AG20443 (cell line): Measurements from ENCODE around the gene MTFMT.
A peak's percentile ranks its signal among the peaks of the same experiment; 100 is the strongest.
"Not testable (repeated sequence)": the region's sequence is repeated elsewhere in the genome, so short reads cannot be mapped to it uniquely, and the experiment has no call there.

Experiments used
- DNase-seq: peaks from one replicate; pipeline ENCODE4 v3.0.0; 2012; ENCODE audit warnings: low spot score, mixed read lengths

The MTFMT gene

GRCh38 chr15:65028921-65029735 is at the start of gene MTFMT:
Gene MTFMT (minus strand): TSS chr15:65029639. CDS start chr15:65029613, 26 bp downstream.
- DNase-seq: peak; percentile 100

DNA sequence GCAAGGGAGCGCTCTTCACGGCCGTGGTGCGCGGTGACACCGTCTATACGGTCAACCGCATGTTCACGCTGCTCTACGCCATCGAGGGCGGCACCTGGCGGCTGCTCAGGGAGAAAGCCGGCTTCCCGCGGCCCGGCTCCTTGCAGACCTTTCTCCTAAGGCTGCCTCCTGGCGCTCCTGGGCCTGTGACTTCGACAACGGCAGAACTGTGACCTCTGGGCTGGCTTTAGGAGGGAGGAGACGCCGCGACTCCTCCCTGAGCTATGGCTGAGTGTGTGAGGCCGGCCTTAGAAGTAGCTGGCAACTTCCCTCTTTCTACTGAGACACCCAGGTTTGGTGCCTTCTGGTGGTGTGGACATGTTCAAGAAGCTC is 48.5 kb upstream of the MTFMT start:
- DNase-seq: peak; percentile 84

DNA sequence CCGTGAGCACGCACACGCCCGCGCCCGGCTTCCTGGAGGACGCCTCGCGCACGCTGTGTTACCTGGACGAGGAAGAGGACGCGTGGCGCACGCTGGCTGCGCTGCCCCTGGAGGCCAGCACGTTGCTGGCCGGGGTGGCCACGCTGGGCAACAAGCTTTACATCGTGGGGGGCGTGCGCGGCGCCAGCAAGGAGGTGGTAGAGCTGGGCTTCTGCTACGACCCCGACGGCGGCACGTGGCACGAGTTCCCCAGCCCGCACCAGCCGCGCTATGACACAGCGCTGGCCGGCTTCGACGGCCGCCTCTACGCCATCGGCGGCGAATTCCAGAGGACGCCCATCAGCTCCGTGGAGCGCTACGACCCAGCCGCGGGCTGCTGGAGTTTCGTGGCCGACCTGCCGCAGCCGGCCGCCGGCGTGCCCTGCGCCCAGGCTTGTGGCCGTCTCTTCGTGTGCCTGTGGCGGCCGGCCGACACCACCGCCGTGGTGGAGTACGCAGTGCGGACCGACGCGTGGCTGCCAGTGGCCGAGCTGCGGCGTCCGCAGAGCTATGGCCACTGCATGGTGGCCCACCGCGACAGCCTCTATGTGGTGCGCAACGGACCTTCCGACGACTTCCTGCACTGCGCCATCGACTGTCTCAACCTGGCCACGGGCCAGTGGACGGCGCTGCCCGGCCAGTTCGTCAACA is 48.0 kb upstream of the MTFMT start:
- DNase-seq: no peak

DNA sequence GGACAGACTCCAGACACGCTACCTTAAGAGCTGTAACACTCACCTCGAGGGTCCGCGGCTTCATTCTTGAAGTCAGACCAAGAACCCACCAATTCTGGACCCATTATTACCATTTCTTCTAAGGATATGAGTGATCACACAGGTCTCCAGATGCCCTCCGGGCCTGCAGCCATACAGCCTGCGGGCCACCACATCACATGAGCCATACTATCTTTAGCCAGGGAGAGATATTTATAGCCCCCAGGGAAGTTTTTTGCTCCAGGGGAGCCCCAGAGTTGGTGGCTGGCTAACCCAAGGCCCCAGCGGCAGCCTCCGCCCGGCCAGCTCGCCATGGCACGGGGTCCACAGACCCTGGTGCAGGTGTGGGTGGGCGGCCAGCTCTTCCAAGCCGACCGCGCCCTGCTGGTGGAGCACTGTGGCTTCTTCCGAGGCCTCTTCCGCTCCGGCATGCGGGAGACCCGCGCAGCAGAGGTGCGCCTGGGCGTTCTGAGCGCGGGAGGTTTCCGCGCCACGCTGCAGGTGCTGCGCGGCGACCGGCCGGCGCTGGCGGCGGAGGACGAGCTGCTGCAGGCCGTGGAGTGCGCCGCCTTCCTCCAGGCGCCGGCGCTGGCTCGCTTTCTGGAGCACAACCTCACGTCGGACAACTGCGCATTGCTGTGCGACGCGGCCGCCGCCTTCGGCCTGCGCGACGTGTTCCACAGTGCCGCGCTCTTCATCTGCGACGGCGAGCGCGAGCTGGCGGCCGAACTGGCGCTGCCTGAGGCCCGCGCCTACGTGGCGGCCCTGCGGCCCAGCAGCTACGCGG is 47.2 kb upstream of the MTFMT start, which contains the start of gene KBTBD13:
TSS of gene KBTBD13 (plus strand) at position 261 of the 805 bp plus-strand sequence. CDS start at position 331, 70 bp downstream.
- no peak for DNase-seq

GRCh38 chr15:65075607-65076395 is 46.4 kb upstream of the MTFMT start:
- not testable (repeated sequence) for DNase-seq

GRCh38 chr15:65074946-65075345 is 45.5 kb upstream of the MTFMT start:
- DNase-seq: not testable (repeated sequence)

DNA sequence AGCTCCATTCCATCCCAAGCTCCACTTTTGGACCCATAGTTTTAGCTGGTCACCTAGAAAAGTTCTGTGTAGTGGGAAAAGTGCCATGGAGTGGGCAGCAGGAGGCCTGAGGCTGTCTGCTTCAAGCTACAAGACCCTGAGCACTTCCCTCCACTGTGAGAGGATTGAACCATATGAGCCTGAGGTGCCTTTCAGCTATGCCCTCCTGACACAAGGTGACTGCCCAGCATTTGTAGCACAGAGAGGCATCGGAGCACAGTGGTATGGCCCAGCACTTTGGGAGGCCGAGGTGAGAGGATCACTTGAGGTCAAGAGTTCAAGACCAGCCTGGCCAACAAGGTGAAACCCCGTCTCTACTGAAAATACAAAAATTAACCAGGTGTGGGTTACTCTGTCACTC is 43.2 kb upstream of the MTFMT start:
- DNase-seq: no peak

DNA sequence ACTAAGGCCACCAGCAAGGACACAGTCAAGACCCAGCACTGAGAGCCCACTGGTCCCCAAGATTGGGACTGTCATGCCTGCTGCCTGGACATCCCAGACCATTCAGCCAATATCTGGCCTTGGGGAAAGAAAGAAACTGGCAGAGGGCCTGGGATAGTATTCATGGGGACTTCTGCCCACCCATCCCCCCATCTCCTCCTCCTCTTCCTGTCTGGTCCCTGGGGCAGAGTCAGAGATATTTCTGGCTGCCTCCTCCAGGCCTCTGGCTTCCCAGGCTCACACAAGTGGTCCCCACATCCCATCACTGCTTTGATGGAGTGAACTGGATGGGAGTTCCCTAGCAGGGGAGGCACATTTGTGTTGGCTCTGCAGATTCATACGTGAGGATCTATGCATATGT is 42.6 kb upstream of the MTFMT start:
- no peak for DNase-seq

- DNase-seq: no peak
Measured at GRCh38 chr15:65071381-65071811, 42.0 kb upstream of the MTFMT start.

- no peak for DNase-seq
Measured at GRCh38 chr15:65069779-65070546, 40.5 kb upstream of the MTFMT start.

DNA sequence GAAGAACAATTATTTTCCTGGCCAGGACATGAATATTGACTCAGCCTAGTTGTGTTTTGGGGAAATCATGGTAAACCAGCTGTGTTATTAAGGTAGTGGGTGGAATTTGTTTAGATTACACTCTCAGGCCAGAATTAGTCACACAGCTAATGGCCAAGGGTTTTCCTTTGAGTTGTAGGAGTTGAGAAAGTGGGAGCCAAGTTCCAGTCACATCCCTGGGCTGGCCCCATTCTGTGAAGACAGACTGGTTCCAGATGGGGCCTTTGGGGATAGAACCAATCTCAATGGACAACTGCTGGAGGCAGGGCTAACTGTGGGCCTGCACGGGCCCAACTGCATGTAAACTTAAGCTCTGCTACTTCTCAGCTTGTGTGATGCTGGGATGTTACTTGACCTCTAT is 39.7 kb upstream of the MTFMT start:
- DNase-seq: peak; percentile 78

DNA sequence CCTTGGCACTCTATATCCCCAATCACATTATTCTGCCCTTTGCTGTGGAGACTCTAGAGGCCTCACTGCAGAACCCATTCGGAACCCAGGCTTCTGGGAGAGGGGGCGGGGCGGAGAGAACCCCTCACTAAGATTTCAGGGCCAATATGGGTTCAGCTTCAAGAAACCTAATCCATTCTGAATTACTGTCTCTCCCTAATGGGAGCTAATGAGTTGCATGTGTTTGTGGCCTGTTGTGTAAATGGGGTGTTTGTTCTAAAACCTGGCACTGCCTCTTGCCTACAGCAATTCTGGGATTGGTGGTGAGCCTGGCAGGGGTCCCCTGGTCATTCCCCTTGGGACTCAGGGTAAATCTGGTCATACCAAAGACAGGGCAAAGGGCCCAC is 39.0 kb upstream of the MTFMT start:
- DNase-seq: no peak

- DNase-seq: peak; percentile 50
Measured at GRCh38 chr15:65067645-65068402, 38.4 kb upstream of the MTFMT start, which contains the start of gene RASL12. Gene RASL12 (minus strand): TSS chr15:65067991. CDS start chr15:65067835, 156 bp downstream.

GRCh38 chr15:65067317-65067644 is 37.8 kb upstream of the MTFMT start:
- no peak for DNase-seq

- no peak for DNase-seq
Measured at GRCh38 chr15:65066635-65067316, 37.3 kb upstream of the MTFMT start.

DNA sequence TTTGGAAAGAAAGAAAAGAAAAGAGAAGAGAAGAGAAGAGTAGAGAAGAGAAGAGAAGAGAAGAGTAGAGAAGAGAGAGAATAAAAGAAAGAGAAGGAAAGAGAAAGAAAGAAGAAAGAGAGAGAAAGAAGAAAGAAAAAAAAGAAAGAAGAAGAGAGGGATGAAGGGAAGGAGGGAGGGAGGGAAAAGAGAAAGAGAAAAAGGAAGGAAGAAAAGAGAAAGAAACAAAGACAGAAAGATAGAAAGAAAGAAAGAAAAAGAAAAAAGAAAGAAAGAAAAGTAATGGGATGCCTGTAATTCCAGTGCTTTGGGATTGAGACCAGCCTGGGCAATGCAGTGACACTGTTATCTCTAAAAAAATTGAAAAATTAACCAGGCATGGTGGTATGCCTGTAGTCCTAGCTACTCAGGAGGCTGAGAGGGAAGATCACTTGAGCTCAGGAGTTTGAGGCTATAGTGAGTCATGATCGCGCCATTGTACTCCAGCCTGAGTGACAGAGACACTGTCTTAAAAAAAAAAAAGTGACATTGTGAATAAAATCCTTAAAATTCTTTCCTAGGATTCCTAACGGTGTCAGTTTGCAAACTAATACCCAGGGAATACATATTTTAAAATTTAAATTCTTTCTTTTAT is 36.7 kb upstream of the MTFMT start:
- DNase-seq: no peak

DNA sequence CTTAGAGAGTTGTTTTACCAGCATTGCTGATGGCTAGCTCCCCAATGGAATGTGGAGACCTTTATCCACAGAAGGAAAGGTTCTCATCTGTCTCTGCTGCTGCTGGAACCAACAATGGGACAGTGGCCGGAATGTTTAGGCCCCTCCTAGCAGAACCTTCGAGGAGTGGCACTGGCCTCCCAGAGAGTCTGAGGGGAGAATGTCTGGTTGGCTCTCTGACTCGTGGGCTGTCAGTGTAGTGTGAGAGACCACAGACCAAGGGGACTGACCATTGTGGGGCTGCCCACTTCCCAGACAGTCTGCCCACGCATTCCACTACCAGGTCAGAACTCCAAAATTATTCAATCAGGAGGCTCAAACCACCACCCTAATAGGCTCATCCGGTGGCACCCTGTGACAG is 33.3 kb upstream of the MTFMT start:
- DNase-seq: no peak

DNA sequence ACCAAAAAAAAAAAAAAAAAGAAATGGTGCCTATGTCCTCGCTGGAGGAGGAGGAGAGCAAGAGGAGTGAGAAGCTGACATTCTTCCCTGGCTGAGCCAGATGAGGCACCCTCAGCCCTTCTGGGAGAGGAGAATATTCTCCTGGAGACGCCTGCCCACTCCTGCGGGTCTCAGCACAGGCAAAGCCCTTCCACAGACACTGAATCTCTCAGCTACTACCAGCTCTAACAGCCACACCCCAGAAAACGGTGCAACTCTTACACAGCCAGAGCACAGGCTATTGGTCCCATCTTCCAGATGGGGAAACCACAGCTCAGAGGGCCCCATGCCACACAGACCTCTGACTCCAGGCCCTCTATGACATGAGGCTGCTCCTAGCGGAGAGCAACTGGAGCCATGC is 32.6 kb upstream of the MTFMT start:
- DNase-seq: no peak
